Measurements from ENCODE around the gene SIRT7.
"Not testable (repeated sequence)": the region's sequence is repeated elsewhere in the genome, so short reads cannot be mapped to it uniquely, and the experiment has no call there.

Gene SIRT7

GRCh38 chr17:81954131-81955057, 36.4 kb upstream of the SIRT7 start:
- DNase-seq: no peak

- not testable (repeated sequence) for DNase-seq
Measured at GRCh38 chr17:81953443-81953842, 35.5 kb upstream of the SIRT7 start.

GRCh38 chr17:81952792-81953228, 34.8 kb upstream of the SIRT7 start:
- DNase-seq: no peak

- no peak for DNase-seq
Measured at GRCh38 chr17:81951785-81952684, 34.1 kb upstream of the SIRT7 start.

GRCh38 chr17:81950501-81950900, 32.5 kb upstream of the SIRT7 start:
- no peak for DNase-seq

GRCh38 chr17:81948635-81949378, 30.8 kb upstream of the SIRT7 start:
- DNase-seq: no peak

GRCh38 chr17:81947189-81947588, 29.2 kb upstream of the SIRT7 start, which contains the start of gene MYADML2:
Gene MYADML2, minus strand, starts transcription at chr17:81947233. Its CDS starts 5,492 bp downstream, at chr17:81941741.
- no peak for DNase-seq

- no peak for DNase-seq
Measured at GRCh38 chr17:81944858-81945257, 26.9 kb upstream of the SIRT7 start.

- no peak for DNase-seq
Measured at GRCh38 chr17:81942167-81942553, 24.2 kb upstream of the SIRT7 start.

- DNase-seq: no peak
Measured at GRCh38 chr17:81941484-81942166, 23.6 kb upstream of the SIRT7 start.

- no peak for DNase-seq
Measured at GRCh38 chr17:81940538-81941483, 22.8 kb upstream of the SIRT7 start.

- no peak for DNase-seq
Measured at GRCh38 chr17:81939881-81940385, 22.0 kb upstream of the SIRT7 start.

- DNase-seq: no peak
Measured at GRCh38 chr17:81939218-81939617, 21.2 kb upstream of the SIRT7 start.

GRCh38 chr17:81935709-81936084, 17.7 kb upstream of the SIRT7 start:
- DNase-seq: no peak

- no peak for DNase-seq
Measured at GRCh38 chr17:81934850-81935708, 17.1 kb upstream of the SIRT7 start.

GRCh38 chr17:81934098-81934757, 16.3 kb upstream of the SIRT7 start:
- no peak for DNase-seq

GRCh38 chr17:81933178-81933699, 15.3 kb upstream of the SIRT7 start:
- DNase-seq: no peak

- no peak for DNase-seq
Measured at GRCh38 chr17:81932333-81932983, 14.5 kb upstream of the SIRT7 start.
